H1 (cell line): ENCODE measurements around the gene CDKN2B. TPM values are rescaled to one million over a fixed set of nuclear protein-coding genes. Genes with fewer than 3 reads are reported as not detected.

Experiments used
- CHD7 ChIP-seq: fragments of 300-600 bp; sonication (generic); IDR thresholded peaks from 2 replicates; pipeline ENCODE4 v1.7.1; 2012; ENCODE audit warnings: low read length, moderate library complexity, mild to moderate bottlenecking, inconsistent platforms; ENCODE audit not compliant: insufficient replicate concordance
- CTCF ChIP-seq, 3 experiments: IDR thresholded peaks; 1 replicate in 2 of 3; 2 replicates in 1 of 3; pipeline versions ENCODE4 v1.5.1 to v1.6.1; 2011; ENCODE audit warnings: low read length in 3 of 3, mild to moderate bottlenecking in 3 of 3, inconsistent platforms in 2 of 3, low read depth in 1 of 3, moderate library complexity in 1 of 3; ENCODE audit not compliant: insufficient read depth in 1 of 3; ENCODE audit errors: control extremely low read depth in 1 of 3
- E2F6 ChIP-seq: IDR thresholded peaks from 2 replicates; pipeline ENCODE4 v1.6.1; 2012; ENCODE audit warnings: inconsistent platforms
- MAX ChIP-seq: IDR thresholded peaks from 2 replicates; pipeline ENCODE4 v1.6.1; 2012; ENCODE audit warnings: inconsistent platforms
- POU5F1 ChIP-seq: IDR thresholded peaks from 2 replicates; pipeline ENCODE4 v1.6.1; 2011; ENCODE audit warnings: low read depth, mild to moderate bottlenecking, low read length, moderate library complexity
- RAD21 ChIP-seq, 2 experiments: IDR thresholded peaks in 1 of 2; conservative IDR thresholded peaks in 1 of 2; 2 replicates each; pipeline ENCODE4 v1.6.1; 2011; ENCODE audit warnings: low read depth in 2 of 2, low read length in 2 of 2, improper control_type of control experiment in 1 of 2, inconsistent platforms in 1 of 2, mild to moderate bottlenecking in 1 of 2, moderate library complexity in 1 of 2
- polyA plus RNA-seq, 7 experiments: library from polyadenylated mRNA; depleted of rRNA in 3 of 7; stranded (reverse) in 5 of 7; unstranded in 2 of 7; fragments of >200 nt in 5 of 7; fragments of 200-250 nt in 2 of 7; gene quantifications; 1 replicate in 5 of 7; 2 replicates in 1 of 7; 4 replicates in 1 of 7; pipeline versions ENCODE4 v1.2.1 to v1.2.3, GENCODE V29; 2011 to 2013; ENCODE audit warnings: missing spikeins in 2 of 7, mixed read lengths in 2 of 7
- total RNA-seq: library from RNA; stranded (reverse); fragmentation: NEBNext Ultra II Directional; extraction: Animal tissue kit (Norgen Biotek cat#: 25700); gene quantifications from 2 replicates; pipeline ENCODE4 v1.2.1, GENCODE V29; 2021

CDKN2B gene
- total and polyA plus RNA-seq, 2 of the 8 experiments (the other 6 are each of a cell fraction or from before 2014, with no cell fraction given): 0.20 to 0.88 TPM

DNA sequence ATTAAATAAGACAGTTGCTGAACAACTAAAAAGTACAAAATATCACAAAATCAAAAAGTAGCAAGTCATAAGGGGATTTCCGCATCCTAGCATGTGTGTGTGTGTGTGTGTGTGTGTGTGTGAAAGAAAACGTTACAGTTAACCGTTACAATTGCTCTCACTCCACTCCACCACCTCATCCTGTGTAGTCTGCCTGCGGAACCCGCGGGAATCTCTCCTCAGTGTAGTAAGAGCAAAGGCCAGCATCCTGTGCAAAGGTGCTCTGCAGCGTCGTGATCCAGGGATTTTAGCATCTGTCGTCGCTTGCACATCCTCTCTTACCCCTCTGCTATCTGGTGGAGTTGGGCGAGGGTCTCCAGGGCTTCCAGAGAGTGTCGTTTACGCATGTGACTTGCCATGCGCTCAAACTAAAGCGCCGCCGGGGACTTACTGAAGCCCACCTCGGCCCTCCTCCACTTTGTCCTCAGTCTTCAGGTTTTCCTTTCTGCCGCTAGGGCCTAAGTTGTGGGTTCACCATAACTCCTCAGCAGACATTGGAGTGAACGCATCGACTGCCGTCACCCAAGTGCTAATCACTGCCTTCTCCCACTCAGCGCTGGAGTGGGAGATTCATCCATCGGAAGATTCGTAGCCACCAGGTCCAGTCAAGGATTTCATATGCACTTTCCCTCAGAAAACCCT is 3.9 kb downstream of the CDKN2B start (continued):
- TF ChIP-seq CTCF (IDR thresholded peaks at IDR 0.05; ENCODE audit: control extremely low read depth in 1 of 3, insufficient read depth in 1 of 3, low read depth in 1 of 3, low read length in 3 of 3) (peak in 1 of 3 experiments; percentile 36; a peak in 2 of 4 replicates), POU5F1 (no peak), E2F6 (peak; percentile 75), MAX (peak; percentile 63), CHD7 (no peak), RAD21 (IDR thresholded peaks at IDR 0.05 in 1 of 2, conservative IDR thresholded peaks at IDR 0.05 in 1 of 2; ENCODE audit: low read depth in 2 of 2, low read length in 2 of 2) (peak in 1 of 2 experiments; percentile 20; a peak in 1 of 4 replicates)
